Endodermal cell (in vitro differentiated cells): ENCODE measurements around the gene MRPL49. TPM values are rescaled to one million over a fixed set of nuclear protein-coding genes. Genes with fewer than 3 reads are reported as not detected.

ENCODE experiments used
- DNase-seq: peaks from one replicate; pipeline ENCODE4 v3.0.0-alpha.2; 2017
- H3K27ac ChIP-seq: 2 replicates; pipeline ENCODE4 v1.5.1; 2013; ENCODE audit warnings: mild to moderate bottlenecking, low read depth, low read length, moderate library complexity
- H3K27me3 ChIP-seq: 2 replicates; pipeline ENCODE4 v1.6.1; 2013; ENCODE audit warnings: mild to moderate bottlenecking, low read length, moderate library complexity; ENCODE audit not compliant: insufficient read depth, control insufficient read depth, poor library complexity, severe bottlenecking
- H3K36me3 ChIP-seq: 2 replicates; pipeline ENCODE4 v1.7.0; 2013; ENCODE audit warnings: mild to moderate bottlenecking, low read length, moderate library complexity; ENCODE audit not compliant: control insufficient read depth, insufficient read depth
- H3K4me1 ChIP-seq: one replicate; pipeline ENCODE4 v1.7.0; 2013; ENCODE audit warnings: low read length; ENCODE audit not compliant: control insufficient read depth, insufficient read depth
- H3K4me3 ChIP-seq: 2 replicates; pipeline ENCODE4 v1.5.1; 2013; ENCODE audit warnings: mild to moderate bottlenecking, low read length, moderate library complexity
- H3K9ac ChIP-seq: 2 replicates; pipeline ENCODE4 v1.6.1; 2013; ENCODE audit warnings: mild to moderate bottlenecking, low read length, moderate library complexity; ENCODE audit not compliant: poor library complexity, severe bottlenecking; ENCODE audit errors: extremely low read depth
- H3K9me3 ChIP-seq: 2 replicates; pipeline ENCODE4 v1.6.1; 2013; ENCODE audit warnings: mild to moderate bottlenecking, low read length, moderate library complexity; ENCODE audit not compliant: control insufficient read depth
- H3K27ac Mint-ChIP-seq: 2 replicates; pipeline ENCODE4 v1.8.0; 2020; ENCODE audit warnings: mixed read lengths
- H3K27me3 Mint-ChIP-seq: 2 replicates; pipeline ENCODE4 v1.8.0; 2021; ENCODE audit warnings: mild to moderate bottlenecking, mixed read lengths; ENCODE audit not compliant: insufficient read depth
- H3K36me3 Mint-ChIP-seq: 2 replicates; pipeline ENCODE4 v1.8.0; 2020; ENCODE audit warnings: low read depth, mixed read lengths
- H3K4me1 Mint-ChIP-seq: 2 replicates; pipeline ENCODE4 v1.8.0; 2020; ENCODE audit warnings: mixed read lengths
- H3K4me3 Mint-ChIP-seq: 2 replicates; pipeline ENCODE4 v1.8.0; 2020; ENCODE audit warnings: mild to moderate bottlenecking, moderate library complexity, mixed read lengths
- H3K9me3 Mint-ChIP-seq: 2 replicates; pipeline ENCODE4 v1.8.0; 2020; ENCODE audit warnings: mild to moderate bottlenecking, mixed read lengths
- WGBS, 2 experiments: methylation state at CpG; one replicate each; pipeline versions ENCODE4 v1.1.5 to v1.1.7; 2013; ENCODE audit warnings: missing lambda C conversion rate in 2 of 2, mixed read lengths in 1 of 2; ENCODE audit not compliant: insufficient coverage in 1 of 2, insufficient read length in 1 of 2; 5-methylcytosine and 5-hydroxymethylcytosine counted together
- total RNA-seq, 2 donors: library from RNA; stranded (reverse); fragmentation: NEBNext Ultra II Directional in 1 of 2; extraction: Animal tissue kit (Norgen Biotek cat#: 25700) in 1 of 2; gene quantifications; 2 replicates in 1 of 2; 3 replicates in 1 of 2; pipeline ENCODE4 v1.2.1, GENCODE V29; 2021
- TF ChIP-seq, protein P1 (sequence below): fragments of 200-600 bp; sonication (generic); conservative IDR thresholded peaks from 2 replicates; pipeline ENCODE4 v1.5.0; 2021; ENCODE audit warnings: antibody characterized with exemption, mild to moderate bottlenecking

The MRPL49 gene
- total RNA-seq, 2 donors from 2014 or later = 53.9 to 56.6 TPM

DNA sequence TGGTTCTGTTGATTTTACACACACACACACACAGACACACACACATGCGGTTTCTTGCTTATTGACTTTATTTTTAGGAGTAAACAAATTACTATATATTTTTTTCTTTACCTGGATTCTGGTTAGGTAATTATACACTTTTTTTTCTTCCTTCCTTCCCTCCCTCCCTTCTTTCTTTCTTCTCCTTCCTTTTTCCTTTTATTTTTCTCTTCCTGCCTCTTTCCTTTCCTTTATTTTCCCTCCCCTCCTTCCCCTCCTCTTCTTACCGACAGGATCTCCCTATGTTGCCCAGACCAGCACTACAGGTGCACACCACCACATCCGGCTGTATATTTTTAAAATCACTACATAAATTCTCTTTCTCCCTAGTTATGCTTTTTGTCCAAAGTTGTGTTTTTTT, 44.8 kb downstream of the MRPL49 start:
- peaks cover 8% of the 10 kb centered on the region for H3K4me1 Mint-ChIP-seq
- Histone ChIP-seq H3K4me1 (no peaks in the 10 kb centered on the region), H3K9ac (no peak overlapping the region), H3K27ac (no peak overlapping the region), H3K27me3 (no peaks in the 10 kb centered on the region), H3K4me3 (no peak overlapping the region), H3K36me3 (no peaks in the 10 kb centered on the region), H3K9me3 (no peaks in the 10 kb centered on the region)
- no peaks in the 10 kb centered on the region for H3K27me3 Mint-ChIP-seq
- H3K4me3 Mint-ChIP-seq = no peak overlapping the region
- no peak for DNase-seq
- no peaks in the 10 kb centered on the region for H3K9me3 Mint-ChIP-seq
- no peaks in the 10 kb centered on the region for H3K36me3 Mint-ChIP-seq
- TF ChIP-seq, protein P1, sequence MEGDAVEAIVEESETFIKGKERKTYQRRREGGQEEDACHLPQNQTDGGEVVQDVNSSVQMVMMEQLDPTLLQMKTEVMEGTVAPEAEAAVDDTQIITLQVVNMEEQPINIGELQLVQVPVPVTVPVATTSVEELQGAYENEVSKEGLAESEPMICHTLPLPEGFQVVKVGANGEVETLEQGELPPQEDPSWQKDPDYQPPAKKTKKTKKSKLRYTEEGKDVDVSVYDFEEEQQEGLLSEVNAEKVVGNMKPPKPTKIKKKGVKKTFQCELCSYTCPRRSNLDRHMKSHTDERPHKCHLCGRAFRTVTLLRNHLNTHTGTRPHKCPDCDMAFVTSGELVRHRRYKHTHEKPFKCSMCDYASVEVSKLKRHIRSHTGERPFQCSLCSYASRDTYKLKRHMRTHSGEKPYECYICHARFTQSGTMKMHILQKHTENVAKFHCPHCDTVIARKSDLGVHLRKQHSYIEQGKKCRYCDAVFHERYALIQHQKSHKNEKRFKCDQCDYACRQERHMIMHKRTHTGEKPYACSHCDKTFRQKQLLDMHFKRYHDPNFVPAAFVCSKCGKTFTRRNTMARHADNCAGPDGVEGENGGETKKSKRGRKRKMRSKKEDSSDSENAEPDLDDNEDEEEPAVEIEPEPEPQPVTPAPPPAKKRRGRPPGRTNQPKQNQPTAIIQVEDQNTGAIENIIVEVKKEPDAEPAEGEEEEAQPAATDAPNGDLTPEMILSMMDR = no peak
- H3K27ac Mint-ChIP-seq = no peak overlapping the region
- WGBS, 2 experiments = 83 to 92% methylated on average over 1 to 2 of the region's 3 CpGs

DNA sequence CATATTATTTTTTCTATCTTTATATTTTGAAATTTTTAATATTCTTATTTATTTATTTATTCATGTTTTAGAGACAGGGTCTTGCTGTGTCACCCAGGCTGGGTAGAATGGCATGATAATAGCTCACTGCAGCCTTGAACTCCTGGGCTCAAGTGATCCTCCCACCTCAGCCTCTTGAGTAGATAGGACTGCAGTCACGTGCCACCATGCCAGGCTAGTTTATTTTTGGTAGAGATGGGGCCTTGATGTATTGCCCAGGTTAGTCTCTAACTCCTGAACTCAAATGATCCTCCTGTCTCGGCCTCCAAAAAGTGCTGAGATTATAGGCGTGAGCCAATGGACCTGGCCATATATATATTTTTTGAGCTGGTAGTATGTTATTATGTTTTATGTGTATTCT, 45.5 kb downstream of the MRPL49 start:
- H3K27ac Mint-ChIP-seq = no peak overlapping the region
- 95% methylated on average over 3 of the region's 3 CpGs; no CpG with 5 or more reads in 1 of the 2 experiments for WGBS, 2 experiments

DNA sequence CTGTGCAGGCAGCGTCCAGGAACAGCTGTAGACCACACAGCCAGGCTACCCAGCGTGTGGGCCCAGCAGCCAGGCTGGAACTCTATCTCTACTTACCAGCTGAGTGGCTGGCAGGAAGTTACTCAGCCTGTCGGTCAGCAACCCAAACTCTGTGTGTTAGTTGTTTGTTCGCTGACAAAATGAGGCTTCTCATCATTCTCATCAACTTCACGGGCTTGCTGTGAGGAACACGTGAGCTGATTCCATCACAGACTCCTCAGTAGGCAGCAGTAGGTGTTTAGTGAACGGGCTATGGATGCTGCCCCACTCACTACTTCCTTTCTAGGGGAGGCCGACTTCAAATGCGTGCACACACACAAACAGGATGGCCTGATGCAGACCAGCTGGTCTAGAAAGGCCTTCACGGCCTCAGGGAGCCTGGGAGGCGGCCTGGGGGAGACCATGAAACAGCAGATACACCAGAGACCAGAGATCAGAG, 47.1 kb downstream of the MRPL49 start:
- Histone ChIP-seq H3K27ac (peak overlapping the region; percentile 38), H3K9ac (no peak overlapping the region), H3K4me1 (no peaks in the 10 kb centered on the region), H3K9me3 (no peaks in the 10 kb centered on the region), H3K4me3 (no peak overlapping the region), H3K27me3 (no peaks in the 10 kb centered on the region), H3K36me3 (no peaks in the 10 kb centered on the region)
- H3K9me3 Mint-ChIP-seq = no peaks in the 10 kb centered on the region
- no peak overlapping the region for H3K4me3 Mint-ChIP-seq
- TF ChIP-seq, protein P1 = no peak
- 89% methylated on average over 6 to 11 of the region's 11 CpGs for WGBS, 2 experiments
- H3K27me3 Mint-ChIP-seq = no peaks in the 10 kb centered on the region
- H3K4me1 Mint-ChIP-seq = peaks cover 8% of the 10 kb centered on the region
- peak overlapping the region; percentile 52 for H3K27ac Mint-ChIP-seq
- no peaks in the 10 kb centered on the region for H3K36me3 Mint-ChIP-seq
- peak; percentile 47 for DNase-seq

More for the DNA sequence above, 45.5 kb downstream of the MRPL49 start:
- TF ChIP-seq, protein P1 = no peak
- DNase-seq = no peak
- Histone ChIP-seq H3K9me3 (no peaks in the 10 kb centered on the region), H3K27me3 (no peaks in the 10 kb centered on the region), H3K4me1 (no peaks in the 10 kb centered on the region), H3K4me3 (no peak overlapping the region), H3K36me3 (no peaks in the 10 kb centered on the region), H3K27ac (no peak overlapping the region), H3K9ac (no peak overlapping the region)
- H3K4me3 Mint-ChIP-seq = no peak overlapping the region
- H3K27me3 Mint-ChIP-seq = no peaks in the 10 kb centered on the region
- H3K4me1 Mint-ChIP-seq = peaks cover 8% of the 10 kb centered on the region
- H3K36me3 Mint-ChIP-seq = no peaks in the 10 kb centered on the region
- H3K9me3 Mint-ChIP-seq = no peaks in the 10 kb centered on the region
